Measurements from ENCODE around the gene GAP43.
"Not testable (repeated sequence)": the region's sequence is repeated elsewhere in the genome, so short reads cannot be mapped to it uniquely, and the experiment has no call there.

The GAP43 gene

GRCh38 chr3:115736341-115736740 is 113.0 kb downstream of the GAP43 start:
- not testable (repeated sequence) for DNase-seq (ENCODE audit: low read depth, low spot score); H3K27ac ChIP-seq

- no peak for DNase-seq (ENCODE audit: low read depth, low spot score)
- no peak overlapping the region for H3K27ac ChIP-seq
Measured at GRCh38 chr3:115741650-115742049, 118.3 kb downstream of the GAP43 start.

GRCh38 chr3:115744516-115744915 is 121.2 kb downstream of the GAP43 start:
- H3K27ac ChIP-seq; DNase-seq (ENCODE audit: low read depth, low spot score): not testable (repeated sequence)

GRCh38 chr3:115752978-115753377 is 129.7 kb downstream of the GAP43 start:
- not testable (repeated sequence) for H3K27ac ChIP-seq; DNase-seq (ENCODE audit: low read depth, low spot score)

- DNase-seq (ENCODE audit: low read depth, low spot score): no peak
- H3K27ac ChIP-seq: no peak overlapping the region
Measured at GRCh38 chr3:115758076-115758763, 134.9 kb downstream of the GAP43 start.

- no peak for DNase-seq (ENCODE audit: low read depth, low spot score)
- H3K27ac ChIP-seq: no peak overlapping the region
Measured at GRCh38 chr3:115760716-115761115, 137.4 kb downstream of the GAP43 start.

GRCh38 chr3:115761927-115762305 is 138.6 kb downstream of the GAP43 start:
- H3K27ac ChIP-seq: no peak overlapping the region
- no peak for DNase-seq (ENCODE audit: low read depth, low spot score)

- DNase-seq (ENCODE audit: low read depth, low spot score): no peak
- H3K27ac ChIP-seq: no peak overlapping the region
Measured at GRCh38 chr3:115766587-115767482, 143.5 kb downstream of the GAP43 start.

GRCh38 chr3:115768661-115769060 is 145.4 kb downstream of the GAP43 start:
- no peak overlapping the region for H3K27ac ChIP-seq
- DNase-seq (ENCODE audit: low read depth, low spot score): no peak
